Sigmoid colon (tissue), 7 donors: ENCODE measurements around the gene SMOC2. TPM values are rescaled to one million over a fixed set of nuclear protein-coding genes. Genes with fewer than 3 reads are reported as not detected.

Experiments
- DNase-seq: peaks from one replicate; pipeline ENCODE4 v3.0.0-alpha.2; 2019
- H3K27ac ChIP-seq, 4 donors: fragments of 200-600 bp; sonication (generic); one replicate each; pipeline ENCODE4 v1.5.1; 2016 to 2019; ENCODE audit warnings: mild to moderate bottlenecking in 1 of 4
- H3K27me3 ChIP-seq, 3 donors: fragments of 200-600 bp; sonication (generic); one replicate each; pipeline ENCODE4 v1.5.1; 2019; ENCODE audit warnings: mild to moderate bottlenecking in 1 of 3
- H3K36me3 ChIP-seq, 4 donors: fragments of 200-600 bp; sonication (generic); one replicate each; pipeline ENCODE4 v1.5.1; 2016 to 2019
- H3K4me1 ChIP-seq, 4 donors: fragments of 200-600 bp; sonication (generic); one replicate each; pipeline ENCODE4 v1.5.1; 2017 to 2019
- H3K4me3 ChIP-seq, 4 donors: fragments of 200-600 bp; sonication (generic); one replicate each; pipeline ENCODE4 v1.5.1; 2017 to 2019; ENCODE audit warnings: mild to moderate bottlenecking in 2 of 4, moderate library complexity in 1 of 4
- H3K9me3 ChIP-seq, 4 donors: fragments of 200-600 bp in 3 of 4; sonication (generic) in 3 of 4; one replicate each; pipeline versions ENCODE4 v1.5.1 to v1.6.1; 2013 to 2019
- CTCF ChIP-seq, 4 experiments: fragments of 450-650 bp in 3 of 4; fragments of 200-600 bp in 1 of 4; IDR thresholded peaks; one replicate each; pipeline ENCODE4 v1.5.1; 2016 to 2019; ENCODE audit warnings: antibody characterized with exemption in 4 of 4, mild to moderate bottlenecking in 3 of 4, moderate library complexity in 2 of 4
- EP300 ChIP-seq, 4 donors: sonication (generic); formaldehyde crosslinking; IDR thresholded peaks; one replicate each; pipeline ENCODE4 v1.6.1; 2017; ENCODE audit warnings: antibody characterized with exemption in 4 of 4
- POLR2A ChIP-seq, 2 donors: fragments of 450-650 bp; IDR thresholded peaks; one replicate each; pipeline ENCODE4 v1.6.1; 2016; ENCODE audit warnings: antibody characterized with exemption in 2 of 2, mild to moderate bottlenecking in 2 of 2, moderate library complexity in 2 of 2
- POLR2AphosphoS5 ChIP-seq, 4 donors: sonication (generic); formaldehyde crosslinking; IDR thresholded peaks; one replicate each; pipeline ENCODE4 v1.6.1; 2017; ENCODE audit warnings: antibody characterized with exemption in 4 of 4
- WGBS, 2 donors: extraction: QIAGEN DNeasy Blood & Tissue Kit; methylation state at CpG; one replicate each; pipeline ENCODE4 v1.1.7; 2013; 5-methylcytosine and 5-hydroxymethylcytosine counted together
- intact Hi-C: fragments of 100-400 bp; cut with DNase I; formaldehyde crosslinking; loops from one replicate; pipeline ENCODE4 v1.15.1; 2023
- polyA plus RNA-seq, 3 donors: library from polyadenylated mRNA; stranded (reverse); fragments of 200-250 nt; gene quantifications; one replicate each; pipeline ENCODE4 v1.2.3, GENCODE V29; 2013
- total RNA-seq, 4 donors: library from RNA; depleted of rRNA; stranded (reverse); fragments of >200 nt; gene quantifications; one replicate each; pipeline ENCODE4 v1.1.0, GENCODE V29; 2016
- donor health status: healthy with polysubstance abuse.
- donor health status: Bipolar disorder and iron deficiency.
- donor health status: healthy.

SMOC2 gene
- total and polyA plus RNA-seq, 7 donors: 4.2 to 130 (median 33.5) TPM

GRCh38 chr6:168542301-168542700 lies 101.3 kb downstream of the SMOC2 start:
- Histone ChIP-seq H3K27ac (peak overlapping the region in 2 of 4 donors; percentile 42 to 79), H3K4me1 (peaks cover 0 to 27% (median 17%) of the 10 kb centered on the region in 4 donors), H3K9me3 (no peaks in the 10 kb centered on the region), H3K4me3 (no peak overlapping the region), H3K27me3 (no peaks in the 10 kb centered on the region), H3K36me3 (no peaks in the 10 kb centered on the region)
- TF ChIP-seq CTCF (IDR thresholded peaks at IDR 0.05): no peak
- TF ChIP-seq EP300 (IDR thresholded peaks at IDR 0.05): peak in 1 of 4 donors; percentile 34
- peak in 3 of 4 donors; percentile 15 to 32 (median 17) for TF ChIP-seq POLR2AphosphoS5 (IDR thresholded peaks at IDR 0.05)
- WGBS, 2 donors: 76 to 84% methylated on average over 8 of the region's 8 CpGs
- no peak for DNase-seq
- intact Hi-C loops: no loop called here

- Histone ChIP-seq H3K27me3 (no peaks in the 10 kb centered on the region), H3K36me3 (no peaks in the 10 kb centered on the region), H3K9me3 (no peaks in the 10 kb centered on the region), H3K27ac (peak overlapping the region in 1 of 4 donors; percentile 74), H3K4me3 (no peak overlapping the region), H3K4me1 (peaks cover 0 to 19% (median 12%) of the 10 kb centered on the region in 4 donors)
- intact Hi-C loops: no loop called here
- no peak for TF ChIP-seq CTCF (IDR thresholded peaks at IDR 0.05)
- no peak for TF ChIP-seq EP300 (IDR thresholded peaks at IDR 0.05)
- no peak for TF ChIP-seq POLR2A (IDR thresholded peaks at IDR 0.05)
- TF ChIP-seq POLR2AphosphoS5 (IDR thresholded peaks at IDR 0.05): no peak
- no peak for DNase-seq
- WGBS, 2 donors: 71 to 77% methylated on average over 6 of the region's 6 CpGs
Measured at GRCh38 chr6:168545428-168545827, 104.4 kb downstream of the SMOC2 start.

GRCh38 chr6:168546151-168546550 lies 105.2 kb downstream of the SMOC2 start:
- Histone ChIP-seq H3K4me1 (peaks cover 0 to 13% (median 8%) of the 10 kb centered on the region in 4 donors), H3K9me3 (no peaks in the 10 kb centered on the region), H3K4me3 (no peak overlapping the region), H3K36me3 (no peaks in the 10 kb centered on the region), H3K27ac (peak overlapping the region in 1 of 4 donors; percentile 74), H3K27me3 (no peaks in the 10 kb centered on the region)
- TF ChIP-seq EP300 (IDR thresholded peaks at IDR 0.05): no peak
- TF ChIP-seq POLR2AphosphoS5 (IDR thresholded peaks at IDR 0.05): no peak
- no peak for TF ChIP-seq POLR2A (IDR thresholded peaks at IDR 0.05)
- no peak for TF ChIP-seq CTCF (IDR thresholded peaks at IDR 0.05)
- intact Hi-C loops: no loop called here
- WGBS, 2 donors: 90 to 96% methylated on average over 5 of the region's 5 CpGs
- DNase-seq: no peak

- Histone ChIP-seq H3K9me3 (no peaks in the 10 kb centered on the region), H3K27ac (peak overlapping the region in 1 of 4 donors; percentile 74), H3K36me3 (no peaks in the 10 kb centered on the region), H3K4me3 (no peak overlapping the region), H3K4me1 (peaks cover 0 to 7% (median 3%) of the 10 kb centered on the region in 4 donors), H3K27me3 (no peaks in the 10 kb centered on the region)
- DNase-seq: no peak
- intact Hi-C loops: no loop called here
- TF ChIP-seq CTCF (IDR thresholded peaks at IDR 0.05) (no peak), POLR2AphosphoS5 (IDR thresholded peaks at IDR 0.05) (no peak)
- WGBS, 2 donors: 91 to 92% methylated on average over 10 of the region's 10 CpGs
Measured at GRCh38 chr6:168546730-168547129, 105.7 kb downstream of the SMOC2 start.

- Histone ChIP-seq H3K27me3 (no peaks in the 10 kb centered on the region), H3K27ac (no peak overlapping the region), H3K4me3 (no peak overlapping the region), H3K36me3 (no peaks in the 10 kb centered on the region), H3K4me1 (no peaks in the 10 kb centered on the region), H3K9me3 (no peaks in the 10 kb centered on the region)
- DNase-seq: no peak
- intact Hi-C loops: no loop called here
- 85 to 90% methylated on average over 8 of the region's 8 CpGs for WGBS, 2 donors
- TF ChIP-seq CTCF (IDR thresholded peaks at IDR 0.05): no peak
- TF ChIP-seq POLR2A (IDR thresholded peaks at IDR 0.05): no peak
- no peak for TF ChIP-seq POLR2AphosphoS5 (IDR thresholded peaks at IDR 0.05)
- TF ChIP-seq EP300 (IDR thresholded peaks at IDR 0.05): no peak
Measured at GRCh38 chr6:168550326-168550725, 109.3 kb downstream of the SMOC2 start.
